ENCODE results near the gene DAB1.
"Not testable (repeated sequence)": the region's sequence is repeated elsewhere in the genome, so short reads cannot be mapped to it uniquely, and the experiment has no call there.

The DAB1 gene

DNA sequence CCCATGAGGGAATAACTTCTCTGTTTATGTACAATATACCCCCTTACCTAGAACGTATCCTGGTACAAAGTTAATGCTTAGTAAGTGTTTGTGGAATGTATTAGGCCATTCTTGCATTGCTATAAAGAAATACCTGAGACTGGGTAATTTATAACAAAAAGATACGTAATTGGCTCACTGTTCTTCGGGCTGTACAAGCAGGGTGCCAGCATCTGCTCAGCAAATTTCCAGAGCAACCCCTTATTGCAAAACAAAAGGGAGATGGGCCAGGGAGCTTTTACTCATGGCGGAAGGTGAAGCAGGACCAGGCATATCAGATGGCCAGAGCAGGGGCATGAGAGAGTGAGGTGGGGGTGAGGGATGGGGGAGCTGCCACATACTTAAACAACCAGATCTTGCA is 334.6 kb downstream of the DAB1 start:
- no peak overlapping the region for H3K27ac ChIP-seq
- TF ChIP-seq CTCF (conservative IDR thresholded peaks at IDR 0.05) = no peak

DNA sequence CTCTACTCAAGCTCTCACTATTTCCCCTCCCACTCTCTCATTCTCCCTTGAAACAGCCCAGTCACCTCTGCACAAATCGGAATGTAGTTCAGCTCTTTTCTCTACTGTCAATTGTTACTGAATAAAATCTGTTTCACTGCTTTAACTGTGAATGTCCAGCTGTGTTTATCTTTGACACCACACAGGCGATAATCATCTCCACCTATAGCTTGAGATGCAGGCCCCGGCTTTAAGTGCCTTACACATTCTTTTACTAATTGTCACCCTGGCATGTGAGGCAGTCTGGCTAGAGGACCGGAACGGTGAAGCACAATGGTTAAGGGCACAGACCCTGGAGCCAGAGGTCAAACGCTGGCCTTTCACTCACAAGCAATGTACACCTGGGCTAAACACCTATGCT is 335.2 kb downstream of the DAB1 start:
- no peak overlapping the region for H3K27ac ChIP-seq
- TF ChIP-seq CTCF (conservative IDR thresholded peaks at IDR 0.05) = no peak

DNA sequence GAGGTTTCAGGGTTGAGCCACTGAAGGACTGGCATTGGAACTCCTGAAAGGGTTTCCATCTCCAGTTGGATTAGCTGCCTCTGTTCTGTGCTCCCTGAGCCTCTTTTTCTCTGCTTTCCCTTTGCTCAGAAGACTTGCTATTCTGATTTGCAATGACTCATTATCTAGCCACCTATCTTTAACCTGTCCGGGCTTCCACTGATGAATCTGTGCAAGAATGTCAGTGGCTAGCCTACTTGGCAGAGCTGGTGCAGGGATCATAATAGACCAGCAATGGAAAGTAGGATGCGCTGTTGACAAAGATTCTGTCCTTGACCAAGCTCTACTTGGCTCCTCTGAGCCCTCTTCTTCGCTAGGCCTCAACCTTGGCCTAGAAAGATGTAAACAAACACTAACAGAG is 336.2 kb downstream of the DAB1 start:
- H3K27ac ChIP-seq = not testable (repeated sequence)

DNA sequence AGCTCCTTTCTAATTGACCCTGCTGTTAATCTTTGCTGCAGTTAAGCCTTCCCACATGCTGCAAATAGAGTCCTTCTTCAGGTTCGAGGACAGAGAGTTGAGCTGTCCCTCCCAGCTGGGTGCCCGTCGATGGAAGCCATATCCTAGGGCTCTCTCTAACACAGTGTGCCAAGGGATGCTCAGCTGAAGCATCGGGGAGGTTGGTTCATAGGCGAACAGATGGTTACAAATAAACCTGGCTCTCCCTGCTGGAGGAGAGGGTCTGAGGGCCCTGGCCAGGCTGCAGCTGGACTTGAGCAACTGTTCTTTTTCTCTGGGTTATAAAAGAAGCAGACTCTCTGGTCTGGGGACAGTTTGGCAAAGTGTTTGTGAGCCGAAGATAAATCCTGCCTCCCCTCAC is 337.7 kb downstream of the DAB1 start:
- TF ChIP-seq CTCF (conservative IDR thresholded peaks at IDR 0.05) = no peak
- no peak overlapping the region for H3K27ac ChIP-seq

DNA sequence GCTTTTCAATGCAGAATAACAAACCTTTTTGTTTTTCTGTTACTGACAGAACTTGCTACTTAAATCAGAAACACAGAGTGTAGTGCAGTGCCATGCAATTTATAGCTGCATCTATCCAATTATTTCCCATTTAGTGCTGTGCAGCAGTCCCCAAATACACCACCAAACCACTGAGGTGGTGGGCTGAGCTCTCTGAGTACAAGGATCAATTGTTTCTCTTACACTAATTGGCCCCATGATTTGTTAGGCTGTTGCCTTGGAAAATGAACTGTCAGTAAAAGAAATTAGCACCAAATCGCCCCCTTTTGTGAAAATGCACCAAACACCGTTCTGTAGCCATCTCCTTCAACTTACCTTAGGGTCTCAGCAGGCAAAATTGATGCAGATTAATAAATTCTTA is 339.2 kb downstream of the DAB1 start:
- H3K27ac ChIP-seq = no peak overlapping the region
- no peak for TF ChIP-seq CTCF (conservative IDR thresholded peaks at IDR 0.05)

DNA sequence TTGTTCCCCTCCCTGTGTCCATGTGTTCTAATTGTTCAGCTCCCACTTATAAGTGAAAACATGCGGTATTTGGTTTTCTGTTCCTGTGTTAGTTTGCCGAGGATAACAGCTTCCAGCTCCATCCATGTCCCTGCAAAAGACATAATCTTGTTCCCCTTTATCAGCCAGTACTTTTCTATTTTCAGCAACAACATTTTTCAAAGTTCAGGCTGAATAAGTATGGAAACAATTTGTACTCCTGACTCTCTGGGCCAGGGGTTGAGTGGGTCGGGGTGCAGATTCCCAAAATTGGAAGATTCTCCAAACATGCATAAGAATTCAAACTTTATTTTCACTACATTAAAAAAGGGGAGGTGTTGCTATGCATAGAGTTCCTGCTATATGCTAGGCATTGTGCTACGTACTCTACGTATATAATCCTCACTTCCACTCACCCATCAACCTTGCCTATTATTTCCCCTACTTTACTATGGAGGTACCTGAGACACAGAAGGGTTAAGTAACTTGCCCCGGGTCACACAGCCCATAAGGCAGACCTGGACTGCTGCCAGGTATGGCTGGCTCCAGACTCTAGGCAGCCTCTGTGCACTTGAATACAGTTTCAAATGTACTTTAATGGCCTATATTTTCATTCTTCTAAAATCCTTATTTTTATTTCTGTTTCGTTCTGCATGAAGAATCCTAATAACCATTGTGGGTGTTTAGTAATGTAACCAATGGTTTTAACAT is 341.0 kb downstream of the DAB1 start:
- H3K27ac ChIP-seq = no peak overlapping the region
- TF ChIP-seq CTCF (conservative IDR thresholded peaks at IDR 0.05) = no peak

DNA sequence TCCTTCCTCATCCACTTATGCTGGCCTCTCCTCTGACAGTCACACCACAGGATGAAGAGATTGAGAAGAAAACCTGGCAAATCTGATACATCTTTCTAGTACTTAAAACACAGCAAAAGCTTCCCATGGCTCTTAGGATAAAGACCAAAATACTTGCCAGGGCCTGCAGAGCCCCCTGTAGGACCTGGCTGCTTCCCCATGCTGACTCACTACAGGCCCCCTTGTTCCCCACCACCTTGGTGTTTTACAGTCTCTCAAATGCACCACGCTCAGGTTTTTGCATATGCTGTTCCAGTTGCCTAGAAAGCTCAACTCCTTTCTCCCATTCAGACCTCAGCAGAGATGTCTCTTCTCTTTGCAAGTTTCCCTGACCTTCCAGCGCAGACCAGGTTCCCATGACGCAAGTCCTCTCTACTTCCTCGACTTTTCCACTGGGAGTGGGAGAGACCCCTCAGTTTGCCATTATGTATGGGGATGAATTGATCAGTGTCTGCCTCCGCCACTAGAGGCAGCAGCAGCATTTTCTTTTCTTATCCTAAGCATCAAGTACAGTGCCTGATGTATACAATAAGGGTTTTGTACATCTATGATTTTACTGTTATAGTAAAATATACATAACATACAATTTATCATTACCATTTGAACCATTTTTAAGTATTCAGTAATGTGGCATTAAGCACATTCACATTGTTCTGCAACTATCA is 344.3 kb downstream of the DAB1 start:
- no peak overlapping the region for H3K27ac ChIP-seq
- peak; percentile 28; the same call in 1 of the 2 replicates for TF ChIP-seq CTCF (conservative IDR thresholded peaks at IDR 0.05)

Measured in VCaP (cell line).